Neuronal stem cell (in vitro differentiated cells): ENCODE results near the gene CHGA.

Source experiments
- DNase-seq: peaks from one replicate; pipeline ENCODE4 v3.0.0-alpha.2; 2013; ENCODE audit warnings: low spot score
- H2AFZ ChIP-seq: one replicate; pipeline ENCODE4 v1.6.1; 2013; ENCODE audit warnings: mild to moderate bottlenecking, low read length, inconsistent platforms
- H2AK5ac ChIP-seq: 2 replicates; pipeline ENCODE4 v1.6.1; 2013; ENCODE audit warnings: low read depth, mild to moderate bottlenecking, inconsistent platforms, low read length, moderate library complexity, mixed read lengths
- H2BK120ac ChIP-seq: 2 replicates; pipeline ENCODE4 v1.6.1; 2013; ENCODE audit warnings: low read depth, mild to moderate bottlenecking, inconsistent platforms, low read length, moderate library complexity, mixed read lengths
- H2BK12ac ChIP-seq: one replicate; pipeline ENCODE4 v1.6.1; 2013; ENCODE audit warnings: low read length, inconsistent platforms
- H2BK15ac ChIP-seq: 2 replicates; pipeline ENCODE4 v1.6.1; 2013; ENCODE audit warnings: mild to moderate bottlenecking, low read length, inconsistent platforms, mixed read lengths
- H2BK5ac ChIP-seq: one replicate; pipeline ENCODE4 v1.6.1; 2013; ENCODE audit warnings: inconsistent platforms, mild to moderate bottlenecking, low read length, moderate library complexity
- H3K14ac ChIP-seq: one replicate; pipeline ENCODE4 v1.6.1; 2013; ENCODE audit warnings: low read length, inconsistent platforms
- H3K18ac ChIP-seq: 2 replicates; pipeline ENCODE4 v1.6.1; 2013; ENCODE audit warnings: low read length, inconsistent platforms
- H3K23ac ChIP-seq: 2 replicates; pipeline ENCODE4 v1.6.1; 2013; ENCODE audit warnings: low read depth, mild to moderate bottlenecking, mixed read lengths, low read length, inconsistent platforms; ENCODE audit not compliant: poor library complexity
- H3K27ac ChIP-seq: replicated peaks from 3 replicates; pipeline ENCODE4 v1.5.1; 2013; ENCODE audit warnings: low read length, inconsistent platforms
- H3K27me3 ChIP-seq, 3 experiments: 2 replicates each; pipeline ENCODE4 v1.6.1; 2013; ENCODE audit warnings: low read length in 3 of 3, mild to moderate bottlenecking in 2 of 3, inconsistent platforms in 1 of 3, low read depth in 1 of 3, mixed read lengths in 1 of 3, moderate library complexity in 1 of 3; ENCODE audit not compliant: control insufficient read depth in 3 of 3, insufficient read depth in 3 of 3
- H3K36me3 ChIP-seq, 2 donors: replicated peaks in 1 of 2; 2 replicates each; pipeline ENCODE4 v1.6.1; 2013; ENCODE audit warnings: low read length in 2 of 2; ENCODE audit not compliant: control insufficient read depth in 2 of 2, insufficient read depth in 2 of 2
- H3K4ac ChIP-seq: 2 replicates; pipeline ENCODE4 v1.6.1; 2013; ENCODE audit warnings: inconsistent platforms, mild to moderate bottlenecking, low read length, moderate library complexity
- H3K4me1 ChIP-seq, 2 donors: 1 replicate in 1 of 2; 2 replicates in 1 of 2; pipeline ENCODE4 v1.6.1; 2013; ENCODE audit warnings: low read length in 2 of 2, low read depth in 1 of 2; ENCODE audit not compliant: control insufficient read depth in 2 of 2, insufficient read depth in 1 of 2
- H3K4me2 ChIP-seq: one replicate; pipeline ENCODE4 v1.6.1; 2013; ENCODE audit warnings: mild to moderate bottlenecking, low read length, inconsistent platforms; ENCODE audit not compliant: insufficient read depth, poor library complexity, severe bottlenecking
- H3K4me3 ChIP-seq, 2 donors: 2 replicates each; pipeline ENCODE4 v1.5.1; 2013; ENCODE audit warnings: low read length in 2 of 2, mild to moderate bottlenecking in 2 of 2, inconsistent platforms in 1 of 2, moderate library complexity in 1 of 2
- H3K79me1 ChIP-seq: one replicate; pipeline ENCODE4 v1.6.1; 2013; ENCODE audit warnings: low read depth, mild to moderate bottlenecking, inconsistent platforms, low read length, moderate library complexity
- H3K9ac ChIP-seq: one replicate; pipeline ENCODE4 v1.6.1; 2013; ENCODE audit warnings: mild to moderate bottlenecking, low read depth, low read length, inconsistent platforms; ENCODE audit not compliant: poor library complexity
- H3K9me3 ChIP-seq, 2 donors: replicated peaks in 1 of 2; 2 replicates each; pipeline versions ENCODE3 to v1.6.1; 2013; ENCODE audit warnings: low read length in 2 of 2, mild to moderate bottlenecking in 2 of 2, inconsistent platforms in 1 of 2, low read depth in 1 of 2, mixed read lengths in 1 of 2, moderate library complexity in 1 of 2; ENCODE audit not compliant: control insufficient read depth in 2 of 2, insufficient read depth in 1 of 2
- H4K8ac ChIP-seq: one replicate; pipeline ENCODE4 v1.6.1; 2013; ENCODE audit warnings: low read depth, mild to moderate bottlenecking, inconsistent platforms, low read length, moderate library complexity
- H4K91ac ChIP-seq: one replicate; pipeline ENCODE4 v1.6.1; 2013; ENCODE audit warnings: low read length, low read depth, mild to moderate bottlenecking, inconsistent platforms; ENCODE audit not compliant: poor library complexity
- whole genome bisulfite sequencing, 2 donors: extraction: QIAGEN DNeasy Blood & Tissue Kit; methylation state at CpG; one replicate each; pipeline ENCODE4 v1.1.7; 2013; ENCODE audit warnings: missing lambda C conversion rate in 2 of 2, mixed read lengths in 1 of 2; ENCODE audit not compliant: insufficient read length in 2 of 2, insufficient replicate concordance in 1 of 2; ENCODE audit errors: extremely low coverage in 2 of 2; 5-methylcytosine and 5-hydroxymethylcytosine counted together

The CHGA gene

GRCh38 chr14:92964124-92965109, 41.5 kb downstream of the CHGA start:
- Histone ChIP-seq H3K23ac (no peak overlapping the region), H3K4me1 (peaks cover 9 to 13% of the 10 kb centered on the region in 2 donors), H2AFZ (no peak overlapping the region), H3K79me1 (no peaks in the 10 kb centered on the region), H3K4me2 (no peak overlapping the region), H2BK120ac (no peak overlapping the region), H4K8ac (no peak overlapping the region), H2AK5ac (no peak overlapping the region), H4K91ac (no peak overlapping the region), H3K36me3 (no peaks in the 10 kb centered on the region), H3K14ac (no peak overlapping the region), H3K4me3 (no peak overlapping the region), H3K27me3 (peaks cover 0 to 4% (median 0%) of the 10 kb centered on the region in 3 experiments), H2BK15ac (no peak overlapping the region), H3K9ac (no peak overlapping the region), H2BK5ac (no peak overlapping the region), H3K27ac (no peak overlapping the region), H3K18ac (no peak overlapping the region), H2BK12ac (no peak overlapping the region), H3K4ac (no peak overlapping the region), H3K9me3 (peaks cover 0 to 7% of the 10 kb centered on the region in 2 donors)
- DNase-seq: no peak
- no CpG with 5 or more reads among the region's 12 CpGs for WGBS, 2 donors

GRCh38 chr14:92965281-92965680, 42.3 kb downstream of the CHGA start:
- peaks cover 0 to 4% (median 0%) of the 10 kb centered on the region in 3 experiments for H3K27me3 ChIP-seq
- DNase-seq: no peak

GRCh38 chr14:92967346-92967926, 44.5 kb downstream of the CHGA start:
- H4K91ac ChIP-seq: no peak overlapping the region
- WGBS, 2 donors: no CpG with 5 or more reads among the region's 2 CpGs
- no peak overlapping the region for H2BK120ac ChIP-seq
- DNase-seq: no peak
- no peak overlapping the region for H3K14ac ChIP-seq
- no peak overlapping the region for H2AK5ac ChIP-seq
- H3K9me3 ChIP-seq: peaks cover 0 to 7% of the 10 kb centered on the region in 2 donors
- H2AFZ ChIP-seq: no peak overlapping the region
- no peak overlapping the region for H3K4ac ChIP-seq
- H3K4me2 ChIP-seq: no peak overlapping the region
- no peak overlapping the region for H3K18ac ChIP-seq
- no peak overlapping the region for H2BK15ac ChIP-seq
- no peaks in the 10 kb centered on the region for H3K36me3 ChIP-seq
- no peak overlapping the region for H2BK12ac ChIP-seq
- no peak overlapping the region for H3K9ac ChIP-seq
- peaks cover 2% of the 10 kb centered on the region for H3K79me1 ChIP-seq
- no peak overlapping the region for H2BK5ac ChIP-seq
- no peak overlapping the region for H3K23ac ChIP-seq
- H3K27me3 ChIP-seq: no peaks in the 10 kb centered on the region
- H3K4me3 ChIP-seq: no peak overlapping the region
- no peak overlapping the region for H3K27ac ChIP-seq
- H4K8ac ChIP-seq: no peak overlapping the region
- peaks cover 6 to 8% of the 10 kb centered on the region in 2 donors for H3K4me1 ChIP-seq

More at GRCh38 chr14:92965281-92965680, 42.3 kb downstream of the CHGA start:
- H3K4me1 ChIP-seq: peaks cover 8 to 9% of the 10 kb centered on the region in 2 donors
- no peak overlapping the region for H3K9ac ChIP-seq
- H3K4ac ChIP-seq: no peak overlapping the region
- H3K36me3 ChIP-seq: no peaks in the 10 kb centered on the region
- no CpG with 5 or more reads among the region's 1 CpG for WGBS, 2 donors
- no peak overlapping the region for H2AK5ac ChIP-seq
- no peak overlapping the region for H3K27ac ChIP-seq
- no peak overlapping the region for H3K4me2 ChIP-seq
- H2BK120ac ChIP-seq: no peak overlapping the region
- no peak overlapping the region for H2BK15ac ChIP-seq
- peaks cover 0 to 7% of the 10 kb centered on the region in 2 donors for H3K9me3 ChIP-seq
- H4K8ac ChIP-seq: no peak overlapping the region
- H2AFZ ChIP-seq: no peak overlapping the region
- H3K4me3 ChIP-seq: no peak overlapping the region
- H4K91ac ChIP-seq: no peak overlapping the region
- no peak overlapping the region for H3K23ac ChIP-seq
- H3K18ac ChIP-seq: no peak overlapping the region
- H3K14ac ChIP-seq: no peak overlapping the region
- no peak overlapping the region for H2BK12ac ChIP-seq
- no peaks in the 10 kb centered on the region for H3K79me1 ChIP-seq
- H2BK5ac ChIP-seq: no peak overlapping the region
